Keratinocyte (primary cell): ENCODE results near the gene ZNF518A. TPM values are rescaled to one million over a fixed set of nuclear protein-coding genes. Genes with fewer than 3 reads are reported as not detected.

Source experiments
- DNase-seq: peaks from one replicate; pipeline ENCODE4 v3.0.0-alpha.2; 2011; ENCODE audit warnings: low read depth, missing footprints, low spot score
- FAIRE-seq: peaks from 2 replicates; lab custom pipeline; 2011; peaks lifted over from hg19 to GRCh38; lab: Jason Lieb, UNC
- H2AFZ ChIP-seq: 2 replicates; pipeline ENCODE4 v1.6.0; 2012; ENCODE audit warnings: low read length, control low read depth, inconsistent platforms; ENCODE audit not compliant: control insufficient read depth
- H3K27ac ChIP-seq: 2 replicates; pipeline ENCODE4 v1.5.1; 2011; ENCODE audit warnings: low read length; ENCODE audit not compliant: control insufficient read depth, insufficient read depth
- H3K27me3 ChIP-seq: 3 replicates; pipeline ENCODE4 v1.6.0; 2011; ENCODE audit warnings: low read length; ENCODE audit not compliant: control insufficient read depth, insufficient read depth; ENCODE audit errors: extremely low read depth
- H3K36me3 ChIP-seq, 2 experiments: 2 replicates in 1 of 2; 3 replicates in 1 of 2; pipeline ENCODE4 v1.5.1; 2011; ENCODE audit warnings: low read length in 2 of 2, mild to moderate bottlenecking in 1 of 2; ENCODE audit not compliant: control insufficient read depth in 2 of 2, insufficient read depth in 2 of 2; ENCODE audit errors: extremely low read depth in 1 of 2
- H3K4me1 ChIP-seq: 3 replicates; pipeline ENCODE4 v1.5.1; 2011; ENCODE audit warnings: low read length; ENCODE audit not compliant: control insufficient read depth, insufficient read depth; ENCODE audit errors: extremely low read depth
- H3K4me2 ChIP-seq: 3 replicates; pipeline ENCODE4 v1.6.0; 2011; ENCODE audit warnings: low read depth, low read length; ENCODE audit not compliant: control insufficient read depth, insufficient read depth; ENCODE audit errors: extremely low read depth
- H3K4me3 ChIP-seq, 3 experiments: fragments of 200-600 bp in 1 of 3; sonication (generic) in 1 of 3; 2 replicates in 2 of 3; 3 replicates in 1 of 3; pipeline ENCODE4 v1.5.1; 2011 to 2016; ENCODE audit warnings: low read length in 3 of 3, mild to moderate bottlenecking in 3 of 3, control low read depth in 2 of 3, inconsistent platforms in 1 of 3, low read depth in 1 of 3, mixed read lengths in 1 of 3, mixed run types in 1 of 3, moderate library complexity in 1 of 3; ENCODE audit not compliant: control insufficient read depth in 2 of 3, insufficient read depth in 2 of 3; ENCODE audit errors: extremely low read depth in 1 of 3
- H3K79me2 ChIP-seq: 2 replicates; pipeline ENCODE4 v1.6.0; 2012; ENCODE audit warnings: low read length; ENCODE audit not compliant: control insufficient read depth, insufficient read depth
- H3K9ac ChIP-seq: 3 replicates; pipeline ENCODE4 v1.6.0; 2011; ENCODE audit warnings: low read length; ENCODE audit not compliant: control insufficient read depth, insufficient read depth; ENCODE audit errors: extremely low read depth
- H3K9me1 ChIP-seq: 3 replicates; pipeline ENCODE4 v1.6.0; 2011; ENCODE audit warnings: low read length; ENCODE audit not compliant: control insufficient read depth, insufficient read depth; ENCODE audit errors: extremely low read depth
- H3K9me3 ChIP-seq: 2 replicates; pipeline ENCODE4 v1.5.1; 2012; ENCODE audit warnings: low read depth, low read length; ENCODE audit not compliant: control insufficient read depth
- H4K20me1 ChIP-seq: 3 replicates; pipeline ENCODE4 v1.6.0; 2011; ENCODE audit warnings: low read length; ENCODE audit not compliant: control insufficient read depth, insufficient read depth; ENCODE audit errors: extremely low read depth
- EZH2 ChIP-seq: IDR thresholded peaks from one replicate; pipeline ENCODE4 v1.6.1; 2012; ENCODE audit warnings: inconsistent platforms, mild to moderate bottlenecking, low read length, moderate library complexity
- dilution Hi-C: fragments of 300-500 bp; cut with MboI; formaldehyde crosslinking; loops from one replicate; pipeline ENCODE4 v1.7.0; 2020; ENCODE audit warnings: low sequenced_read_pairs; ENCODE audit not compliant: extremely low pct_ligation_motif_present
- polyA plus RNA-seq, 5 experiments: library from polyadenylated mRNA; depleted of rRNA in 3 of 5; stranded (reverse) in 3 of 5; stranded (forward) in 1 of 5; unstranded in 1 of 5; fragments of >200 nt; gene quantifications; 1 replicate in 1 of 5; 2 replicates in 3 of 5; 3 replicates in 1 of 5; pipeline versions ENCODE4 v1.2.1 to v1.2.3, GENCODE V29; 2011 to 2012; ENCODE audit warnings: missing spikeins in 2 of 5, low read depth in 1 of 5, low replicate concordance in 1 of 5
- TF ChIP-seq, protein P1 (sequence below), 3 experiments: IDR thresholded peaks in 1 of 3; conservative IDR thresholded peaks in 1 of 3; optimal IDR thresholded peaks in 1 of 3; 2 replicates in 2 of 3; 3 replicates in 1 of 3; pipeline versions ENCODE3 to v1.5.1; 2011; ENCODE audit warnings: low read length in 3 of 3, mild to moderate bottlenecking in 3 of 3, moderate library complexity in 2 of 3, control low read depth in 1 of 3, inconsistent platforms in 1 of 3; ENCODE audit not compliant: insufficient read depth in 2 of 3; ENCODE audit errors: extremely low read depth in 1 of 3

The ZNF518A gene
- polyA plus RNA-seq, 1 donor (not counting 4 experiments of a cell fraction or from before 2014, with no cell fraction given) = 10.0 TPM

- TF ChIP-seq EZH2 = no peak
- TF ChIP-seq, protein P1, sequence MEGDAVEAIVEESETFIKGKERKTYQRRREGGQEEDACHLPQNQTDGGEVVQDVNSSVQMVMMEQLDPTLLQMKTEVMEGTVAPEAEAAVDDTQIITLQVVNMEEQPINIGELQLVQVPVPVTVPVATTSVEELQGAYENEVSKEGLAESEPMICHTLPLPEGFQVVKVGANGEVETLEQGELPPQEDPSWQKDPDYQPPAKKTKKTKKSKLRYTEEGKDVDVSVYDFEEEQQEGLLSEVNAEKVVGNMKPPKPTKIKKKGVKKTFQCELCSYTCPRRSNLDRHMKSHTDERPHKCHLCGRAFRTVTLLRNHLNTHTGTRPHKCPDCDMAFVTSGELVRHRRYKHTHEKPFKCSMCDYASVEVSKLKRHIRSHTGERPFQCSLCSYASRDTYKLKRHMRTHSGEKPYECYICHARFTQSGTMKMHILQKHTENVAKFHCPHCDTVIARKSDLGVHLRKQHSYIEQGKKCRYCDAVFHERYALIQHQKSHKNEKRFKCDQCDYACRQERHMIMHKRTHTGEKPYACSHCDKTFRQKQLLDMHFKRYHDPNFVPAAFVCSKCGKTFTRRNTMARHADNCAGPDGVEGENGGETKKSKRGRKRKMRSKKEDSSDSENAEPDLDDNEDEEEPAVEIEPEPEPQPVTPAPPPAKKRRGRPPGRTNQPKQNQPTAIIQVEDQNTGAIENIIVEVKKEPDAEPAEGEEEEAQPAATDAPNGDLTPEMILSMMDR (optimal IDR thresholded peaks at IDR 0.05 in 1 of 3, IDR thresholded peaks at IDR 0.05 in 1 of 3, conservative IDR thresholded peaks at IDR 0.05 in 1 of 3; ENCODE audit: extremely low read depth in 1 of 3, insufficient read depth in 2 of 3, low read length in 3 of 3) = no peak
- Histone ChIP-seq H3K9ac (no peak overlapping the region), H4K20me1 (no peaks in the 10 kb centered on the region), H3K36me3 (no peaks in the 10 kb centered on the region), H3K79me2 (no peaks in the 10 kb centered on the region), H3K4me3 (no peak overlapping the region), H2AFZ (no peak overlapping the region), H3K27me3 (no peaks in the 10 kb centered on the region), H3K4me1 (no peaks in the 10 kb centered on the region), H3K9me3 (no peaks in the 10 kb centered on the region), H3K27ac (no peak overlapping the region), H3K9me1 (no peaks in the 10 kb centered on the region), H3K4me2 (no peak overlapping the region)
- no peak for DNase-seq
- dilution Hi-C loops = no loop called here
- FAIRE-seq = no peak
These were observed 22.5 kb upstream of the ZNF518A start for GRCh38 chr10:96107623-96108038.

GRCh38 chr10:96112531-96112930, 17.6 kb upstream of the ZNF518A start:
- DNase-seq = no peak
- dilution Hi-C loops = no loop called here
- H2AFZ ChIP-seq = no peak overlapping the region
- H3K27me3 ChIP-seq = no peaks in the 10 kb centered on the region
- H3K9ac ChIP-seq = no peak overlapping the region
- H3K4me2 ChIP-seq = no peak overlapping the region
- no peak overlapping the region for H3K4me3 ChIP-seq
- no peaks in the 10 kb centered on the region for H3K4me1 ChIP-seq
- no peaks in the 10 kb centered on the region for H3K9me3 ChIP-seq
- FAIRE-seq = no peak
- no peaks in the 10 kb centered on the region for H3K79me2 ChIP-seq
- no peak overlapping the region for H3K27ac ChIP-seq
- TF ChIP-seq, protein P1 (optimal IDR thresholded peaks at IDR 0.05 in 1 of 3, IDR thresholded peaks at IDR 0.05 in 1 of 3, conservative IDR thresholded peaks at IDR 0.05 in 1 of 3; ENCODE audit: extremely low read depth in 1 of 3, insufficient read depth in 2 of 3, low read length in 3 of 3) = no peak
- TF ChIP-seq EZH2 = no peak
- H3K36me3 ChIP-seq = no peaks in the 10 kb centered on the region
- H4K20me1 ChIP-seq = no peaks in the 10 kb centered on the region
- no peaks in the 10 kb centered on the region for H3K9me1 ChIP-seq
